ENCODE data around the gene OR51I1. TPM values are rescaled to one million over a fixed set of nuclear protein-coding genes. Genes with fewer than 3 reads are reported as not detected.

Gene OR51I1
- total and polyA plus RNA-seq, 2 of the 13 experiments (the other 11 are each of a cell fraction or from before 2014, with no cell fraction given) = 0.09 TPM; not detected in 1

GRCh38 chr11:5473921-5474320, 32.6 kb upstream of the OR51I1 start:
- FAIRE-seq = no peak
- Histone ChIP-seq H3K4me2 (ENCODE audit: low read depth, low read length) (no peak overlapping the region), H3K9me3 (ENCODE audit: low read length) (no peaks in the 10 kb centered on the region), H3K9ac (ENCODE audit: insufficient read depth, low read depth, low read length) (no peak overlapping the region), H3K27me3 (ENCODE audit: control insufficient read depth in 1 of 2, insufficient read depth in 2 of 2, low read length in 2 of 2) (0 out of 5 replicates have a peak, but pooled peaks cover 0 to 9% of the 10 kb centered on the region in 2 experiments), H3K4me3 (replicated peaks in 1 of 3; ENCODE audit: insufficient read depth in 1 of 3, low read depth in 2 of 3, low read length in 3 of 3) (no peak overlapping the region), H3K27ac (ENCODE audit: extremely low read length, insufficient read depth, low read length) (no peak overlapping the region), H4K20me1 (ENCODE audit: insufficient read depth, low read length) (no peaks in the 10 kb centered on the region), H3K4me1 (ENCODE audit: insufficient read depth, low read length) (no peaks in the 10 kb centered on the region), H3K79me2 (ENCODE audit: insufficient read depth, low read length) (no peaks in the 10 kb centered on the region), H3K36me3 (replicated peaks in 1 of 2; ENCODE audit: control insufficient read depth in 1 of 2, insufficient read depth in 2 of 2, low read length in 2 of 2) (no peaks in the 10 kb centered on the region), H2AFZ (ENCODE audit: low read length) (no peak overlapping the region)
- POLR2A ChIA-PET = no interaction called here
- TF ChIP-seq MXD3 (CRISPR knock-in tag; IDR thresholded peaks at IDR 0.05) = no peak
- 0 out of 2 replicates have a peak, but pooled peaks have one; percentile 28 for TF ChIP-seq MAFF (IDR thresholded peaks at IDR 0.05; ENCODE audit: low read depth, low read length)
- TF ChIP-seq ZNF382 (CRISPR knock-in tag; IDR thresholded peaks at IDR 0.05; ENCODE audit: borderline replicate concordance) = no peak
- no peak for TF ChIP-seq ZNF292 (CRISPR knock-in tag; IDR thresholded peaks at IDR 0.05; ENCODE audit: borderline replicate concordance, low read depth)
- TF ChIP-seq RBM39 (IDR thresholded peaks at IDR 0.05; ENCODE audit: low read depth, low read length, poor library complexity, severe bottlenecking) = no peak
- no peak for TF ChIP-seq NAIF1 (CRISPR knock-in tag; IDR thresholded peaks at IDR 0.05; ENCODE audit: borderline replicate concordance)
- no peak for TF ChIP-seq CSRNP2 (CRISPR knock-in tag; conservative IDR thresholded peaks at IDR 0.05; ENCODE audit: low read depth)
- peak; percentile 36 to 51 for TF ChIP-seq MAFK (conservative IDR thresholded peaks at IDR 0.05 in 1 of 2, IDR thresholded peaks at IDR 0.05 in 1 of 2; ENCODE audit: low read length in 2 of 2)
- no peak for DNase-seq (ENCODE audit: low spot score)
- in situ Hi-C loops (cut with HindIII; ENCODE audit: extremely low pct_ligation_motif_present, low pct_unique_long_range_greater_than_20kb) (no loop called here), intact Hi-C loops (cut with micrococcal nuclease; ENCODE audit: unreplicated experiment) (loop anchor here (10.0 kb wide), 1 partner anchor 881 kb away; no protein-coding TSS in a partner anchor)
- CTCF ChIA-PET (ENCODE audit: low intra/inter-chr PET ratio, low total read pairs) = no interaction called here
- BruUV-seq (replicated peaks) = no TSS peak
- no peak for ATAC-seq

All from HepG2 (cell line).